GM04503 (cell line): ENCODE results near the gene PDE1A.

Experiments
- DNase-seq: peaks from one replicate; pipeline ENCODE4 v3.0.0-alpha.2; 2012; ENCODE audit warnings: low read depth

Gene PDE1A

DNA sequence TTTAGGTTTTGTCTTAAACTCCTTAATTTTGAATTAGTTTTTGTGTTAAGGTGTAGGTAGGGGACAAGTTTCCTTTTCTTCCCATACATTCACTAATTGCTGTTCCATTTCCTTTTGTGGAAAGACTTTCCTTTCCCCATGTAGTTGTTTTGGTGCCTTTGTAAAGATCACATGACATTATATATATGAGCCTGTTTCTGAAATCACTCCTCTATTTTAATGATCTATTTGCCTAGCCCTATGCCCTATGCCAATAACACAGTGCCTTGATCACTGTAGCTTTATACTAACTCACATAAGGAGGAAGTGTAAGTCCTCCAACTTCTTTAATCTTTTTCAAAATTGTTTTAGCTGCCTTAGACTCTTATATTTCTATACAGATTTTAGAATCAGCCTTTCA is 229.3 kb downstream of the PDE1A start:
- no peak for DNase-seq

DNA sequence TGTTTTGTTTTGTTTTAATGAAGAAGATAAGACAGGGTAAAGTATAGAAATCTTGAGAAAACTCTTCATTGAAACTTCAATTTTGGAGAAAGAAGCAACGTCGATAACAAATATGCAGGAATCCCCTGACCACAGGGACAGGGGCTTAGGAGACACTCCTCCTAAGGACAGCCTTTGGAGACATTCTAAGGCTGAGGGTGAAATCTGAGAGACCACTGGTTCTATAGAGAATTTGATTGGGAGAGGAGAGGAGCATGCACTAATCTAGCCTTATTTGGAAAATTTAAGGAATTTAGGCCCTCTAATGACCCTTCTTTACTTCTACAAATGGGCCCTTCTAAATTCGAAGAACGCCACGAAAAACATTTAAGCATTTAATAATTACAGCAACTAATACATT is 233.5 kb downstream of the PDE1A start:
- DNase-seq: no peak

DNA sequence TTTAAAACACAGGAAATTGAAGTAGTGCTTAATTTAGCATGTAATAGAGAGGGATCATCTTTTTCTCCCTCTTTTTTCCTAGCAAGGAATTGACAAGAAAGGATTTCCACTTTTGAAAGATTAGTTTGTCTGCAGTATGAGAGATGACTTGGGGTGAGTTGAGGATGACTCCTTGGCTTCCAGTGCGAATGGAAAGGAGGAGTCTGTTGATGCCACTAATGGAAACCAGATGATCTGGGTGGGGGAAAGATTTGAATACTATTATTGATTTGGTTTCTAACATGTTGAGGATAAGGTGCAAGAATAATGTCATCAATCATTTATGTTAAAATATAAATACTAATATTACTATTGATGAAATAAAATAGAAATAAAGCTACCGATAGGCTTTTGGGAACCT is 235.8 kb downstream of the PDE1A start:
- DNase-seq: no peak

DNA sequence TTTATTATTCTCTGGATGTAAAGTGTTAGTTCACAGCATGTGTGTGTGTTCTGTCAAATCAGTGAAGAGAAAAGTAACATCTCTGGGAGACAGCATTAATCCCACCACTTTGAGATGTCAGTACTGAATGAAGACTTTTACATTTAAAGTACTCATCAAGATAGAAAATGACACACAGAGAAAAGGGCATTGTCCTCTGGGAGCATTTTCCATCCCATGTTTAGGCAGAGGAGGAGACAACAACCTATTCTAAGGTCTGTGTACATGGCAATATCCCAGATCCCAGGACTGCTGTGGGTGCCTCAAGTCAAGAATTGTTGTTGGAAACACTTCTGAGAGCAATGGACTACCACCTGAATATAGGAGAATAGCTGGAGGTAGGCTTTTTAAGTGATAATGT is 239.7 kb downstream of the PDE1A start:
- no peak for DNase-seq

DNA sequence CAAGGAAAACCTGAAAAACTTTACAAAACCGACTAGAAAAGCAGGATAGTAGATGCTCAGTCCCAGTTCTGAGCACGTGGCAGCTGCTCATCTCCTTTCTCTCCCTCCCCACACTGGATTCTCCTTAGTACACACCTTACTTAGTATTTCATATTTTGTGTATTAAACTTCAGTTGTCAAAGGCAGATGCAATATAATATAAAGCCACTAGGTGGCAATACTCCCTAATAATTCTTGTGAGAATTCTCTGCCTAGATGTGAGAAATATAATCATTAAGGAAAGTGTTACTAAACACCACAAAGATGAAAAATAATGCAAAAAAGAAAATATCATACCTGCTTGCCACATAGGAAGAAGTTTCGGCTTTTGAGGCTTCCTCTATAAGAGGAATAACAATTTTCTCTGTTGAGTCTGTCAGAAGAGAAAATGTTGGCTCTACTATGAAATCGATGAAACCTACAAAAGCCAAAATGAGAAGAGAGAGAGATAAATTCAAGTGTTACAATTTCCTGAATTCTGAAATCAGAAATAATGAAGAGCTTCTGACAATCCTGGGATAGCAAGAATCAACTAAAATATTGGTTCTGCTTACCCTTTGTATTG is 240.6 kb downstream of the PDE1A start:
- peak; percentile 6 for DNase-seq

DNA sequence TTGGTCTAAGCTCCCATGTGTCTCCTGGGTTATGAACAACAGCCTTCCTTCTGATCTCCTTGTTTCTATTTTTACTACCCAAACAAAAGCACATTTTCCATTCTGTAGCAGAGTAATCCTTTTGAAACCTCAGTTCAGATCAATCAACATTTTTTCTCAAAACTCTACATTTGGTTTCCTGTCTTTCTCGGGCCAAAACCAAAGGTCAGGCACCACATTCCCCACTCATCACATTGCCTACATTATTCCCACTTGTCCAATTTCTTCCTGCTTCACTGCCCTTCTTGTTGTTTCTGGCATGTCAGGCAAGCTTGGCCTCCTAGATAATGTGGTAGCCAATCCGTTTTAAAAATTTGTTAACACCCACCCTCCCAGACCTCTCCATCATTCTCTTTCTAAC is 244.4 kb downstream of the PDE1A start:
- no peak for DNase-seq

DNA sequence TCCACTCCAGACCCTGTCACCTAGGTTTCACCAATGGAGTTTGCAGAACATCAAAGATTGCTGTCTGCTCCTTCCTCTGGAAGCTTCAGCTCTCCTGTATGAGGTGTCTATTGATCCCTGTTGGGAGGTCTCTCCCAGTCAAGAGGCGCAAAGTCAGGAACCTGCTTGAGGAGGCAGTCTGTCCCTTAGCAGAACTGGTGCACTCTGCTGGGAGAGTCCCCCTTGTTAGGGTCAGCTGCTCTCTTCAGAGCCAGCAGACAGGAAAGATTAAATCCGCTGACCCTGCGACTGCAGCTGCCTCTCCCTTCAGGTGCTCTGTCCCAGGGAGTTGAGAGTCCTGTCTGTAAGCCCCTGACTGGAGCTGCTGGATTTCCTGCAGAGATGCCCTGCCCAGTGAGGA is 245.5 kb downstream of the PDE1A start:
- no peak for DNase-seq

DNA sequence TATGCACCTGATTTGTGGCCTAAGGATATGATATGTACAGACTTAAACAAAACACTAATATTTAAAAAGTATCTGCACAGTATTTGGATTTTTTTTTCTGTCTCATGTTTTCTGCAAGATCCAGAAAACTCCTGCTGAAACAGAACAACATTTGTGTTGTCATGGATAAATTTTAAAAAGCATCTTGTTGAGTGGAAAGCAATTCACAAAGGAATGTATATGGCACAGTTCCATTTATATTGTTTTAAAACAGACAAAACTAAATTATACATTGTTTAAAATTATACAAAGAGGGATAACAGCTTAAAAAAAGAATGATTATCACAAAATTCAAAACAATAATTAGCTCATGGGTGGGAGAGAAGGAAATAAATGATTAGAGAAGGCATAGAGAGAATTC is 247.7 kb downstream of the PDE1A start:
- DNase-seq: no peak

DNA sequence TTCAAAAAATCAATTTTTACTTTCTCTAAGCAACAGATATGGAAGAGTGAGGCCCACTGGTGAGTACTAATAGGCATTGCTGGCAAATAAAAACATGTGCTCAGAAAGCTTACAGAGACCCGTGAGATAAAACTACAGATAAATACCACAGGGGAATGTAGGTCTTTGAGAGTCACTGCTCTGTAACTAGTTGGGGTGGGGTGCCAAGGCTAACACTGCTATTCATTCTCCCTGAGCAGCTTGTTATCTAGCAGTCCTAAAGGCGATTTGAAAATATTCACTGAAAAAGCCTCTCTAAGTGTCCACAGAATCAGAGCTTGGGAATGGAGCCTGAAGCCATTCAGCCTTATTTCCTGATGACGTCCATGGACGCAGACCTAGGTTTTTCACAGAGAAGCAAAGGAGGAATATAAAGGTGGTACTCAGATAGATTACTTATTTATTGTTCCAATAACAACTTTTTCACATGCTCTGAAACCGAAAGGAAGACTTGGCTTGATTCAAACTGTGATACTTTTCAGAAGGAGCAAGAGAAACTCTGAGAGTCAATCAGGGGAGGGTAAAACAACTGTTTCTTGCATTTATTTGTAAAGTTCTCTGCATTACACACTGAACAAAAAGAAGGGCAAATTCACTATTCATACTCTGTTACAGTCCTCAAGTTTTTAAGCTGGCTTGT is 252.8 kb downstream of the PDE1A start:
- no peak for DNase-seq

DNA sequence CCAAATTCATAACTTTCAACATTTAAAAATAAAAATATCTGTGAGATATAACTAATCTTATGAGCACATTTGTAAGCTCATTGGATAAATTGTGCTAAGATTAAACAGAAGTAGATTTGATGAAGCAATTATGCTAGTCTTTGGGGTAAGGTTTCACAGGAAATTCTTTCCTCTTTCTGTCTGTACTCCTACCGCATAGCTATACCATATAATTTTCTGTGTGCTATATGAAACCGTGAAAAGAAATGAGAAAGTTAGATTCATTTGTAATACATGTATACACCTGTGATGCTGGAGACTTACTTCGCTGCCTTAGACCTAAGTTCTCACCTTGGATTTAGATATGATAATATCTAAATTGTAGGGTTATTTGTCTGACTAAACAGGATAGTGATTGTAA is 256.5 kb downstream of the PDE1A start:
- no peak for DNase-seq

DNA sequence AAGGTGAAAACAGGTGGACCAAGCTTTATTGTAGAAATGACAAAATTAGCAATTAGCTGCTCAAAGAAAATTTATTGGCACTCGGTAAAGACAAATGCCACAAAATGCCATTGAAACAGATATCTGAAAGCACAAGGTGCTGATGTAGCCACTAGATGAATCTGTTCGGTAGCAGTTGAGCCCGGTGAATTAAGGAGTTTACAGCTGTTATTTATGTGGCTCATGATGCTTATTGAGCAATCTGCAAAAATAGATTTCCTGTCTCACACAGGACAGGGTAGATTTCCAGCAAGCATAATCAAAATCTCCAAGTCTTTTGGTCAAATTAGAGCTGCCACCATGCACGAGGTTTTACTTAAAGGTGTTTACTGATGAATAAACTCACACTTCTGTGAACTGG is 259.0 kb downstream of the PDE1A start:
- DNase-seq: no peak

DNA sequence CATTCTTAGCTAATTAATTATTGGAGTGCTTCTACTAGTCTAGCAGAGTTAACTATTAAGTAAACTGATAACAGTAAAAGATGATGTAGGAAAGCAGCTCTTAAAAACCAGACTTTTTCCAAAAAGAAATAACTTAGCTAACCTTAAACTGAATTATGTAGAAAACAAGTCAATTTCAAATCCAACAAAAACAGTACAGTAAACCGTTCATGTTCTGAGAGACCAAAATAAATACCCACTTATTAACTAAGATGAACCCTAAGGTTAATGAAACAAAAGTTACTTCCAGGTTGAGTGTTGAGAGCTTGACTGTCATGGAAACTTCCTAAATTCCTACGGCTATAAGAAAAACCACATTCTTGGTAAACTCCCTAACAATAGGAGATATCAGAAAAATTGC is 260.0 kb downstream of the PDE1A start:
- no peak for DNase-seq

DNA sequence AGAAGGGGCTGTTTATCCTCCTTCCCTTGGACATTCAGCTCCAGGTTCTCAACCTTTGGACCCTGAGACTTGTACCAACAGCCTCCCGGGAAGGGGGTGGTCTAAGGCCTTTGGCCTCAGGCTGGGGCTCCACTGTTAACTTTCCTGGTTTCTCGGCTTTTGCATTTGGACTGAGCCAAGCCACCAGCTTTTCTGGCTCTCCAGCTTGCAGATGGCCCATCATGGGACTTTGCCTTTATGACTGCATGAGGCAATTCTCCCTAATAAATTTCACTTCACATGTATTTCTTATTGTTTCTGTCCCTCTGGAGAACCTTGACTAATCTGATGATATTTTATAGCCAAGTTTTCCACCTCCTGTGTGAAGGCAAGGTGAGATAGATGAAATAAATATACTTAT is 260.4 kb downstream of the PDE1A start:
- DNase-seq: no peak

DNA sequence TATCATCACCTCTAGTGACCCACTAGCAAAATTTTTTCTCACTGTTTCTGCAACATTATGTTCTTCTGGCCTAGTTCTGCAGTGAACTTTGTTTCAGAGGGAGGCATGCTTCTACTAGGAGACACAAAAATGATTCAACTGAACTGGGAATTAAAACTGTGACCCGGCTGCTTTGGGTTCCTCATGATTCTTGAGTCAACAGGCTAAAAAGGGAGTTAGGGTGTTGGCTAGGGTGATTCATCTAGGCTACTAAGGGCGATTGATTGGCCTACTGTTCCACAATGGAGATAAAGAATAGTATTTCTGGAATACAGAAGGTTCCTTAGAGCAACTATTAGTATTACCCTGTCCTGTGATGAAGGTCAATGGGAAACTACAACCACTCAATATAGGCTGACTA is 261.6 kb downstream of the PDE1A start:
- no peak for DNase-seq

DNA sequence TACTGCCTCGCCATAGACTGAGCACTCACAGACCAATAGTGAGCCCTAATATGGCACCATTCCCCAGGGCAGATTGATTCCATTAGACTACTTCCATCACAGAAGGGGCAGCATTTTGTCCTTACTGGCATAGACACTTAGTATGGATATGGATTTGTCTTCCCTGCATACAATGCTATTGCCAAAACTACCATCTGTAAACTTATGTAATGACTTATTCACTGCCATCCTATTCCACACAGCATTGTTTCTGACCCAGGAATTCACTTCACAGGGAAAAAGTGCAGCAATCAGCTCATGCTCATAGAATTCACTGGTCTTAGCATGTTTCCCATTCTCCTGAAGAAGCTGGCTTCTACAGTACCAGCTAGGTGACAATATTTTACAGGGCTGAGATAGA is 262.1 kb downstream of the PDE1A start:
- DNase-seq: no peak

DNA sequence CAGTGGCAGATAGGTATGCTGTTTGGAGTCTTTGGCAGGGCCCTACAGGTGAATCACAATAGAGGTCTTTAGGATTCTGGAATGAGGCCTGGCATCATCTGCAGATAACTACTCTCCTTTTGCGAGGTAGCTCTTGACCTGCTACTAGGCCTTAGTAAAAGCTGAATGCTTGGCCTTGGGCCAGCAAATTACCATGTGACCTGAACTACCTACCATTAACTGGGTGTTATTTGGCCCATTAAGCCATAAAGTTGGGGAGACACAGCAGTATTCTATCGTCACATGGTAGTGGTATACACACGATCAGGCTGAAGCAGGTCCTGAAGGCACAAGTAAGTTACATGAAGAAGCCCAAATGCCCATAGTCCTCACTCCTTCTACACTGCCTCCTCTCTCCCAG is 263.0 kb downstream of the PDE1A start:
- no peak for DNase-seq

DNA sequence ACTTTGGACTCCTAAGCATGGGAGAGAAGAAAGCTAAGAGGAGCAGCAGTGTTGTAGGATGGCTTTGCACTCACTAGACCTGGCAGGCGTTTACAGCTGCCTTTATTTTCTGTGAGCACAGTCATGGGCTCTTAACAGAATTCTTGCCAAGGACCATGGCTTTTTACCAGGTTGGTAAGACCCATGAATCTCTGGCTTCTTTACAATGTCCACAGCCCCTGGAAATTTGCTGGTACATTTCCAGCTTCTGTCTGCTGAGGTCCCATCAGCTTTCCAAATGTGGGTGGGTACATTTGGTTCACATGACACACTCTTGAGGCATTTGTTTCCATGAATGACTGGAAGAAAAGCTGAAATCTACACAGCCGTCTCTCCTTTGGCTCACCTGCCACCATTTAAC is 278.5 kb downstream of the PDE1A start:
- DNase-seq: no peak

DNA sequence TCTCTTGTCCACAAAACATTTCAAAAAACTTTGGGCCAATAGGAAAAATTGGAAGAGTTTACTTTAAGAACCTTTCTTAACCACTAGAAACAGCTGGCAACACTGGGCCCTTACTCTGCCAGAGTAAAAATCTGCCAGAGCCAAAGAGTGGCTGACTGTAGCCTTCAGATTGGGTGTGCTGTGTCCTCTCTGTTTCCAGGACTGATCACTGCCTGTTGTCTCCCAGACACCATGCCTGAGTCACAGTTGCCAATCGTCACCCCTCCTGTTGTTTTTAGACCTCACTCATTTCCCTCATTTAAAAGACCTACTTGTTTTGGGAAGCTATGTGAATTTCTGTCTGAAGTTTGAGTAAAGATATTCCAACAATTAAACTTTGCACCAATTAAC is 282.1 kb downstream of the PDE1A start:
- DNase-seq: no peak

DNA sequence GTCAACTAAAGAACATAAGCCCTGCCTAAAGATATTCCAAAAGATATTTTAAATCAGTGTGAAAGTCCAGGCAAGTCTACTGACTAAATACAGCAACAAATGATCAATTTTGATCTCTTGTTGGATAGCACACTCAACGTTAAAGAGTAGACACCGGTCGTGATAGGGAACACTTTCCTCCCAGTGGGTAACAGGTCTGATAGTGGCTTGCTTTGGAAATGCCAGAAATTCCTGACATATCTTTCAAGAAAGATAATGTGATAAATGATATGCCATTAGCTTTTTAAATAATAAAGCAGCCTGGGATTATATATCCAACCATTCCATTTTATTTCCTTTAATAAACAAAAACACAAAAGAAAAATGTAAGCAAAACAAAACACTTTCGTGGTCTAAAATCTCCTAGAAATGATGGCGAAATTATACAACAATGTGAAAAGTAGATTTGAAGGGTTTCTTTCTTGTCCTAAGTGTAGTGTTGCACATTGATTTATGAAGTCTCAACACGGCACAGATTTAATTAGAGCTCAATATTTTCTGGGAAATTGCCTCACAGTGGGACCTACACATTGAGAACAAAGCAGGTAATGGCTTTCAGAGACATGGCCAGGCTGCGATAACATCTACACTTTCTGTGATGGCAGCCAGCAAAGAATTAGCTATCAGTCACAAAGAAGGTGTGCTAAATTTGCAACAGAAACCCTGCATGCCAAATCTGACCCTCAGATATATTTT is 282.6 kb downstream of the PDE1A start:
- DNase-seq: no peak

DNA sequence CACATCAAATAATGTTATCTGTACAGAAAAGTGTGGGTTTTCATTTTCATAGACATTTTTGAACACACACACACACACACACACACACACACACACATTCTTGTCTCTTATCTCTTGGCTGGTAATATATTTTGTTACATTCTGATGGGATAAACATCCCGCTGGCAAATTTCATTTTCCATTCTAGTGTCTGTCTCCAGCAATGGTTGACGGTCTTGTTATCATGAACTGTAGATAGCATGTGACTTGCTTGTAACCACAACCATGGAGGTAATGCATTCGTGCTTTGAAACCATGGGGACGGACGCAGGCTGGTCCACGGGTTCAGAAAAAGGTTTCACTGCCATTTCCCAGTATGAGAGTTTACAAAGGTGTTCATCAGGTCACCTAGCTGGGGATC is 284.8 kb downstream of the PDE1A start:
- DNase-seq: no peak

DNA sequence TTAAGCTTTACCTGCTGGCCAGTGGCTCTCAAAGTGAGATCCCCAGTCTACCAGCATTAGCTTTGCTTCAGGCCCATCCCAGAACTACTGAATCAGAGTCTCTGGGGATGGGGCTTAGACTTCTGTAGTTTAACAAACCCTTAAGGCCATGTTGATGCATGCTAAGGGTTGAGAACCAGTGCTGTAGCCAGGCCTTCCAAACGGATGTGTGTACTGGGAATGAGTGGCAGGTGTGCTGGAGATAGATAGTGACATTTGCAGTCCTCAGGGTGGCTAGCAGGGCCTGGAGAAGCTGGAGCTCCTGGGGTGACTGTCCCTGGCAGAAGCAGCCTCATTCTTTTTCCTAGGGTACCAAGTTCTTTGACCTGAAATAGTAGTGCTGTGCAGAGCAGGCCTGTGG is 292.6 kb downstream of the PDE1A start:
- DNase-seq: no peak

DNA sequence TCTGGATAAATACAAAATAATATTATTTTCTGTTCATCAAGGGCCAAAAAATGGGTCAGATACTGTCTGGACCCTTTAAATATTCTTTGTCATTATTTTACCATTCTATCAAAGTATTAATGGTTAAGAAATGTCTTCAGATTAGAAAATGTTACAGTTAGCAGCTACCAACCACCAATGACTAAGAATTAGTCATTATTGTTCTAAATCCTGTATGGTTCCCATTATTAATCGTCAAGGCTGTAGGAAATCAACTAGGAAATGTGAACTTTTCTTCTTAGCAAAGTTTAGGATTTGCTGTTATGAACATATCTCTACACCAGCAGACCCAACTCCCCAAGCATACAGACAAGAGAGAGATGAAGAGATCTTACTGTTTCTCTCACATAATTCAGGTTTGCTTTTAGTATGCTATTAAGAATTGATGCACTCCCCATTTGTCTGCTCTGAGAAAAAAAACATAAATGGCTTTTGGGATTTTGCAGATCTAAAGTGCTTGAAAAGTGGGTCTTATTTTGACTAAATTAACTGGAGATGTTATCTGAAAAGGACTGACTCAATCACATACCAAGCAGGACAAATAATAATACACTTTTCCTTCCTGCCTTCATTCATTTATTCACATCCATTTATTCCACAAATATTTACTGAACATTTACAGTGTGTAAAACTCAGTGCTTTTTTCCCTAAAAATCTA is 293.5 kb downstream of the PDE1A start:
- no peak for DNase-seq

DNA sequence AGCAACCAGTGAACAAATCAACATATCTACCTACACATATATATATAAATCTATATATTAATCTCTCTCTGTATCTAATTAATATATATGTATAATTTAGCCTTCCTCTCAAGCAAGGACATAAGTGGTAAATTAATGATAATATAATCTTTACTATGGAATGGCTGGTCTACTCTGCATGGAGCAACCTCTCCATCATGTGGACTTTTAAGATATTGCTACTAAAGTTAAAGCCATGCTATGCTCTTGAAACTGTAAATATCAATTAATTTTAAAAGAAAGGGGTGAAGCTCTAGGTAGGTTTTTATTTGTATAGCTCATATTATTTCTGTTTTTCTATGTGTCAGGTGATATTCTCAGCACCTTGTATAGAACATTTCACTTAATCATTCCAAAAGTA is 294.2 kb downstream of the PDE1A start:
- no peak for DNase-seq
